ENCODE results near the gene CA12. TPM values are rescaled to one million over a fixed set of nuclear protein-coding genes. Genes with fewer than 3 reads are reported as not detected.

The CA12 gene
- total and polyA plus RNA-seq, 2 donors (not counting 3 experiments of a cell fraction or from before 2014, with no cell fraction given), result 1.1 to 5.9 TPM

- H3K9me3 ChIP-seq (replicated peaks; ENCODE audit: control insufficient read depth, insufficient read depth, low read length), result no peaks in the 10 kb centered on the region
- ChIA-PET CTCF (interaction anchor here (1.2 kb wide), 1 partner anchor 9 kb away, joined by 5 read pairs; no protein-coding TSS in a partner anchor), POLR2A (no interaction called here)
- no peaks in the 10 kb centered on the region for H3K27me3 ChIP-seq (ENCODE audit: control insufficient read depth in 2 of 2, insufficient read depth in 2 of 2, low read length in 2 of 2)
- no peak overlapping the region for H3K4me3 ChIP-seq (replicated peaks in 1 of 3; ENCODE audit: insufficient read depth in 1 of 3, low read depth in 1 of 3, low read length in 3 of 3)
- no peak overlapping the region for H2AFZ ChIP-seq (ENCODE audit: low read depth, low read length)
- DNase-seq (ENCODE audit: low read depth, low spot score) (no peak), FAIRE-seq (no peak)
- dilution Hi-C loops (cut with MboI; ENCODE audit: extremely low pct_ligation_motif_present, low sequenced_read_pairs), result no loop called here
- H3K4me1 ChIP-seq (ENCODE audit: control insufficient read depth, extremely low read depth, insufficient read depth, low read length), result peaks cover 2% of the 10 kb centered on the region
- no peaks in the 10 kb centered on the region for H3K79me2 ChIP-seq (ENCODE audit: control insufficient read depth, insufficient read depth, low read length)
- H3K4me2 ChIP-seq (ENCODE audit: insufficient read depth, low read length), result no peak overlapping the region
- no TSS peak for BruUV-seq (replicated peaks)
- no peaks in the 10 kb centered on the region for H3K36me3 ChIP-seq (ENCODE audit: control insufficient read depth in 2 of 2, extremely low read depth in 1 of 2, insufficient read depth in 2 of 2, low read length in 2 of 2)
- H3K27ac ChIP-seq (ENCODE audit: insufficient read depth, low read depth, low read length), result no peak overlapping the region
- no peak for TF ChIP-seq GATA2 (IDR thresholded peaks at IDR 0.05; ENCODE audit: insufficient read depth, insufficient read length, low read depth, low read length)
- TF ChIP-seq, protein P1, sequence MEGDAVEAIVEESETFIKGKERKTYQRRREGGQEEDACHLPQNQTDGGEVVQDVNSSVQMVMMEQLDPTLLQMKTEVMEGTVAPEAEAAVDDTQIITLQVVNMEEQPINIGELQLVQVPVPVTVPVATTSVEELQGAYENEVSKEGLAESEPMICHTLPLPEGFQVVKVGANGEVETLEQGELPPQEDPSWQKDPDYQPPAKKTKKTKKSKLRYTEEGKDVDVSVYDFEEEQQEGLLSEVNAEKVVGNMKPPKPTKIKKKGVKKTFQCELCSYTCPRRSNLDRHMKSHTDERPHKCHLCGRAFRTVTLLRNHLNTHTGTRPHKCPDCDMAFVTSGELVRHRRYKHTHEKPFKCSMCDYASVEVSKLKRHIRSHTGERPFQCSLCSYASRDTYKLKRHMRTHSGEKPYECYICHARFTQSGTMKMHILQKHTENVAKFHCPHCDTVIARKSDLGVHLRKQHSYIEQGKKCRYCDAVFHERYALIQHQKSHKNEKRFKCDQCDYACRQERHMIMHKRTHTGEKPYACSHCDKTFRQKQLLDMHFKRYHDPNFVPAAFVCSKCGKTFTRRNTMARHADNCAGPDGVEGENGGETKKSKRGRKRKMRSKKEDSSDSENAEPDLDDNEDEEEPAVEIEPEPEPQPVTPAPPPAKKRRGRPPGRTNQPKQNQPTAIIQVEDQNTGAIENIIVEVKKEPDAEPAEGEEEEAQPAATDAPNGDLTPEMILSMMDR (IDR thresholded peaks at IDR 0.05; ENCODE audit: extremely low read depth in 1 of 2, insufficient read depth in 1 of 2, low read depth in 1 of 2, low read length in 2 of 2), result no peak
- TF ChIP-seq EZH2 (IDR thresholded peaks at IDR 0.05; ENCODE audit: borderline replicate concordance, low read depth, low read length, severe bottlenecking), result no peak
- TF ChIP-seq POLR2AphosphoS5 (IDR thresholded peaks at IDR 0.05; ENCODE audit: insufficient read depth, low read depth, low read length), result no peak
- intact Hi-C loops (cut with micrococcal nuclease), result no loop called here
- H3K9me1 ChIP-seq (replicated peaks; ENCODE audit: control insufficient read depth, extremely low read depth, insufficient read depth, low read length), result no peaks in the 10 kb centered on the region
- no peak overlapping the region for H3K9ac ChIP-seq (replicated peaks; ENCODE audit: extremely low read depth, insufficient read depth, low read length)
- no peaks in the 10 kb centered on the region for H4K20me1 ChIP-seq (replicated peaks; ENCODE audit: control insufficient read depth, extremely low read depth, insufficient read depth, low read length)
These were observed 14.3 kb downstream of the CA12 start for GRCh38 chr15:63367390-63367789.

DNA sequence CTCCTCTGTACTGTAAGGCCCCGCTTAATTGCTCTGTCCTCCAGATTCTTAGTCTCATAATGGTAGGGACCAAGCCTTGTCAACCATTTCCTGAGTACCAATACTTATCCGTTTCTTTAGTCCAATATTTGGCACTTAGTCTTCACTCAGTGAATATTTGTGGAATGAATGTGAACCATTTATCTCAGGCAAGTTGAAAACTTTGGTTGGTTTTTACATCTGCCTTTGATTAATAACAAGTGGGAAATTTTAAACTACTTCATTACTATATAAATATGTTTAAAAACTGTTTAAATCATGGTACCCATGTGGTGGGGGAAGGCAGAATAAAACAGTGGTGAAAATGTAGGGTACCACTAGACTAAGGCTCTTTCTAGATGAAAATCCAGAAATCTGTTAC, 15.2 kb downstream of the CA12 start:
- intact Hi-C loops (cut with micrococcal nuclease), result no loop called here
- no peaks in the 10 kb centered on the region for H3K4me1 ChIP-seq (ENCODE audit: control insufficient read depth, extremely low read depth, insufficient read depth, low read length)
- no peaks in the 10 kb centered on the region for H3K9me1 ChIP-seq (replicated peaks; ENCODE audit: control insufficient read depth, extremely low read depth, insufficient read depth, low read length)
- H3K9me3 ChIP-seq (replicated peaks; ENCODE audit: control insufficient read depth, insufficient read depth, low read length), result no peaks in the 10 kb centered on the region
- CTCF ChIA-PET, result no interaction called here
- H3K4me3 ChIP-seq (replicated peaks in 1 of 3; ENCODE audit: insufficient read depth in 1 of 3, low read depth in 1 of 3, low read length in 3 of 3), result no peak overlapping the region
- H2AFZ ChIP-seq (ENCODE audit: low read depth, low read length), result no peak overlapping the region
- POLR2A ChIA-PET, result no interaction called here
- H3K4me2 ChIP-seq (ENCODE audit: insufficient read depth, low read length), result no peak overlapping the region
- no peaks in the 10 kb centered on the region for H3K36me3 ChIP-seq (ENCODE audit: control insufficient read depth in 2 of 2, extremely low read depth in 1 of 2, insufficient read depth in 2 of 2, low read length in 2 of 2)
- no peaks in the 10 kb centered on the region for H3K27me3 ChIP-seq (ENCODE audit: control insufficient read depth in 2 of 2, insufficient read depth in 2 of 2, low read length in 2 of 2)
- FAIRE-seq (no peak), DNase-seq (ENCODE audit: low read depth, low spot score) (no peak)
- H3K9ac ChIP-seq (replicated peaks; ENCODE audit: extremely low read depth, insufficient read depth, low read length), result no peak overlapping the region
- H3K79me2 ChIP-seq (ENCODE audit: control insufficient read depth, insufficient read depth, low read length), result no peaks in the 10 kb centered on the region
- H3K27ac ChIP-seq (ENCODE audit: insufficient read depth, low read depth, low read length), result no peak overlapping the region
- no peaks in the 10 kb centered on the region for H4K20me1 ChIP-seq (replicated peaks; ENCODE audit: control insufficient read depth, extremely low read depth, insufficient read depth, low read length)
- TF ChIP-seq, protein P1 (IDR thresholded peaks at IDR 0.05; ENCODE audit: extremely low read depth in 1 of 2, insufficient read depth in 1 of 2, low read depth in 1 of 2, low read length in 2 of 2), result no peak
- TF ChIP-seq FOS (IDR thresholded peaks at IDR 0.05; ENCODE audit: borderline replicate concordance, insufficient read depth, low read length) (no peak), GATA2 (IDR thresholded peaks at IDR 0.05; ENCODE audit: insufficient read depth, insufficient read length, low read depth, low read length) (no peak), JUN (IDR thresholded peaks at IDR 0.05; ENCODE audit: borderline replicate concordance, insufficient read depth, insufficient read length, low read depth) (no peak), EZH2 (IDR thresholded peaks at IDR 0.05; ENCODE audit: borderline replicate concordance, low read depth, low read length, severe bottlenecking) (no peak), POLR2AphosphoS5 (IDR thresholded peaks at IDR 0.05; ENCODE audit: insufficient read depth, low read depth, low read length) (no peak), POLR2A (IDR thresholded peaks at IDR 0.05; ENCODE audit: low read depth, low read length) (no peak), MYC (IDR thresholded peaks at IDR 0.05; ENCODE audit: low read depth, low read length) (no peak)
- TF ChIP-seq, protein P2, sequence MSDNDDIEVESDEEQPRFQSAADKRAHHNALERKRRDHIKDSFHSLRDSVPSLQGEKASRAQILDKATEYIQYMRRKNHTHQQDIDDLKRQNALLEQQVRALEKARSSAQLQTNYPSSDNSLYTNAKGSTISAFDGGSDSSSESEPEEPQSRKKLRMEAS (IDR thresholded peaks at IDR 0.05; ENCODE audit: insufficient read depth, insufficient read length), result no peak
- no TSS peak for BruUV-seq (replicated peaks)
- dilution Hi-C loops (cut with MboI; ENCODE audit: extremely low pct_ligation_motif_present, low sequenced_read_pairs), result no loop called here

All from endothelial cell of umbilical vein (primary cell).